HG03575 (cell line): ENCODE measurements around the gene CARHSP1.
"Not testable (repeated sequence)": the region's sequence is repeated elsewhere in the genome, so short reads cannot be mapped to it uniquely, and the experiment has no call there.

Experiments
- ATAC-seq: cut with Tn5 transposase; IDR thresholded peaks from one replicate; pipeline ENCODE4 v1.9.1; 2021; ENCODE audit not compliant: unreplicated experiment, insufficient number of reproducible peaks, low FRiP score; ENCODE audit errors: extremely low read depth

Gene CARHSP1

DNA sequence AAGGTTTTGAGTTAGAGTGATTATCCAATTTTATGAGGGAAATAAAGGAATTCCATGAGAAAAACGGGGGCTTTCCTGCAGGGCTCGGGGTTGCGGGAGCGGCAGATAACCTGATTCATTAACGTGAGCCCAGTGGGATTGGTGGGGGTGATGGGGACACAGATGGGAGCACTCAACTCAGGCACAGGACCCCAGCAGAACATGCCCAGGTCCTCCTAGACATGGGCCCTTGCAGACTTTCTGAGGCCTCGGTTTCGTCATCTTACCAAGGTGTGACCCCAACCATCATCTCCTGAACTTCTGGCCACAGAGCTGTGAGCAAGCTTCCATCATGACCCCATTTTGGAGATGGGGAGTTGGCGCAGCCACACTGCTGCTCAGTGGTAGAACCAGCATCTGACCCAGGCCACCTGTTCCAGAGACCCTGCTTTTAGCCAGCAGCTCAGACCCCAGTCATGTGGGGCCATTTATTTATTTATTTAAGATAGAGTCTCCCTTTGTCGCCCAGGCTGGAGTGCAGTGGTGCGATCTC is 22.3 kb downstream of the CARHSP1 start:
- no peak for ATAC-seq

DNA sequence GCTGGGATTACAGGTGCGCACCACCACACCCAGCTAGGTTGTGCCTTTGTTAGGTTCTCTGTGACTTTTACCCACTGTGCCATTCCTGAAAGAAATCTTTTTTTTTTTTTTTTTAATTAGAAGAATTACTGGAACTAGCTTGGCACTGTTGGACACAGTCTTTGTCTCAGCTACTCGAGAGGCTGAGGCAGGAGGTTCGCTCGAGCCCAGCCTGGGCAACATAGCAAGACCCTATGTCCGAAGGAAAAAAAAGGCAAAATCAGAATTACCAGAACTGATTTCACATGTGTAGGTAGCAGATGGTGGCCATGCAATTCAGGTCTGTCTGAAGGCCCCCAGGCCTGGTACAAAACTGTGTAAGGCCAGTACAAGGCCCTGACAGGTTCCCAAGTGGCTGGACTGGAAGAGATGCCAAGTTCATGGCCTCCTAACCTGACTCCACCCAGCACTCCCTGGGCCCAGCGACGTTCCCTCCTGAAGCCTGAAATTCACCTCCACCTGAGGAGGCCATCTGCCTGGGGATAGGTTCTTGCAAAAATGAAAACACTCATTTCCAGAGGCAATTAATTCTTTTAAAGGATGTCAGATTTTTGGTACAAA is 23.0 kb downstream of the CARHSP1 start:
- no peak for ATAC-seq

DNA sequence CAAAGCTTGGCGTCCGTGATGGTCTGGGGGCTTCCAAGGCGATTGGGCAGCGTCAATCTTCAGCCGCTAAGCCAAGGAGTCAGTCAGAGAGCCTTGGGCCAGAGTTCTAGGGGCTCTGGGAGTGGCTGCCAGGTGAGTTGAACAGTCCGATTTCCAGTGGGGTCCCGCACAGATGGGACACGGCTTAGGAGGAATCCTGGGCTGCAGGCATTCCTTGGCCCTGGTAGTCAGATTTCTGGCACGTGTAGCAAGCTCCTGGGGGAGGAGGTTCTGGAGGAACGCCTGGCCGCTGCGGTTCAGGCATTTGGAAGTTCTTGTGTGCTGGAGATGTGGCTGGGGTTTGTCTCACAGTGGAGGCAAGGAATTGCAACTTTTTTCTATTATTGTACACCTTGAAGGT is 25.5 kb downstream of the CARHSP1 start:
- not testable (repeated sequence) for ATAC-seq

DNA sequence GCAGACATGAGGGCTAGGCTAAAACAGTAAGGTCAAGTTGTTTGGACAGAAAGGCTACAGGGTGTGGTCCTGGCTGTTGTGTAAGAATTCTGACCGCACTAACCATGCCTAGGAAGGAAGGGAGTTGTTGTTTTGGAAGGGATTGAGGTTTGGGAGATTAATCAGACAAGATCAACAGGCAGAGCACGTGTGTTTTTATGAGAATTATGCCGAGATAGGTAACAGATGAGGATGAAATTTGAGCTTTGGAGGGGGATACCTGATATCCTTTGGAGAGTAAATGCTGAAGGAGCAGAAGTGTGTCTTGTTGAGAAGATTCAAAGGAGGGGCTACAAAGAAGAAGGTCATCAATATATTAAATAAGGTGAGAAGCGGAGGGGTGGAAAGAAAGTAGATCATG is 26.8 kb downstream of the CARHSP1 start:
- not testable (repeated sequence) for ATAC-seq

DNA sequence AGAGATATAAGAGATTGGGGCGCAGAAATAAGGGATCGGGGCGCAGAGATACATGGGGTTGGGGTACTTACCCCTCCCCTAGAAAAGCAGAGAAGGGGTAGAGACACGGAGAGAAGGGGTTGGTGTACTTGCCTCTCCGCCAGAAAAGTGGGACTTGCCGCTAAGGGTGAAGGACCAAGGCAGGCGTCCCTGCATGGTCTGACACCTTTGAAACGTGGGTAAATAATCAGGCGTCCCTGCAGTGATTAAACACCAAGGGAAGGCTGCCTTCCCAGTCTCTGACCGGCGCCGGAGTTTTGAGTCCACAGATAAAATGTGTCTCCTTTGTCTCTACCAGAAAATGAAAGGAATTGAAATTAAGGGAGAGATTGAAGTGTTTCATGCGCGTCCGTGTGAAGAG is 31.2 kb downstream of the CARHSP1 start:
- not testable (repeated sequence) for ATAC-seq

DNA sequence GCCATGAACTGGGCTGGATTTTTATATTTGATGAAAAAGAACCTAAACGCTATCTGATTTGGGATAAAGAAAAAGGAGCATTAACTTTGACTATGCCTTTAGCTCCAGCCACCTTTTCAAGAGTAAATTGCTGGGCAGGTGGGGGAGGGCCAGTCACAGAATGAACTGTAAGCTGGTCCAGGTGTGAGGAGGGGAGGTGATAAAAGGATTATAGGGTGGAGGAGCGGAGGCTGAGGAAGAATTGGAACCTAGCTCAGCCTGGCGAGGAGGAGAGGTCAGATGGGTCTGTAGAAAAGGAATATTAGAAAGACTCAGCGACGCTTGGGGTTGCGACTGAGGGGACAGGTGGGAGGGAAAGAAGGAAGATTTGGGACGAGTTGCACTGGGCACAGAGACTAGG is 32.0 kb downstream of the CARHSP1 start:
- ATAC-seq: not testable (repeated sequence)

DNA sequence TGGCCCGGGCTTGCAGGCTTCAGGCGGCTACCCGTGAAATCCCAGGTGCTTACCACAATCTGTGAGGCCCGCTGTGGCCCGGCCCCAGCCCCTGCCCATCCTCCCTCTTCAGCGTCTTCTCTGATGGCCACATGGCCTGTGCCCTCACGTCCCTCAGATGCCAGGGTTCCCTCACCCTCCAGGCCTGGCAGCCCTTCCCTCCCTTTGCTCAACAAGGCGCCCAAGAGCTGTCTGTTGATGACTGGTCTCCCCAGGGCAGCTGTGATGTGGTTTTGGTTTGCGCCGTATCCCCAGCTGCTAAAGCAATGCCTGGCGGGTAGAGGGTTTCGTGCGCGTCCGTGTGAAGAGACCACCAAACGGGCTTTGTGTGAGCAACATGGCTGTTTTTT is 36.1 kb downstream of the CARHSP1 start:
- no peak for ATAC-seq

DNA sequence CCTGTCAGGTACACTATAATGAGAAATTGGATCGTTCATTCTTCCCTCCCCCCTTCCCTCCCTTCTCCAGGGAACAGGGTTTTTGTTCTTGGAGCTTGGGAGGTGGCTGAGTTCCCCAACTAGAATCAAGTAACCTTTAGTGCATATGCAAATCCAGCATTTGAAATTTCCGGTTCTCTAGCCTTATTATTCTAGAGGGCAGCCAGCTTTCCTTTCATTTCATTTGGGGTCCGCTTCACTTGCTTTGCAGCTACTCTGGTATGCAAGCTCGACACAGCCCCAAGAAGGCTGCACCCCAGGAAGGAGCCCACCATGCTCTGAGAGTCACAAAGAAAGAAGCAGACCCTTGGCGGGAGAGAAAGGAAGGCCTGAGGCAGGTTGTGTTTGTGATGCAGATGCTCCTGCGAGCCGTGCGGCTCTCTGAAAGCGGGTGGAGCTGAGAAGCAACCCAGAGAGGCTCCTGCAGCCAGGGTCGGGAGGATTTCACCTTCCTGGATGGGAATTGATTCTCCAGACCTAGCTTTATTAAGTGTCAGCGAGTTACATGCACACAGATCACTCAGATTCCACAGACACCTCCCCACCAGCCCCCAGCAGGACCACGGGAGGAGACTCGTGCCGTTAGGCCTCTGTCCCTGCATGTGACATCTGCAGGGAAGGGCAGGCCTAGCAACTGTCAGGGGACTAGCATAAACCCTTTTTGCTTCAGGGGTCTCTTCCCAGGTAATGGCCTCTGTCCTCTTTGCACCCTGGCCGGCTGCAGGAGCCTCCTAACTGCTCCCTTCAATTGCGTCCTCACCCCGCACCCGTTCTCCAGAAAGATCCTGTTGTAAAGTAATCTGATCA is 36.7 kb downstream of the CARHSP1 start:
- ATAC-seq: no peak

DNA sequence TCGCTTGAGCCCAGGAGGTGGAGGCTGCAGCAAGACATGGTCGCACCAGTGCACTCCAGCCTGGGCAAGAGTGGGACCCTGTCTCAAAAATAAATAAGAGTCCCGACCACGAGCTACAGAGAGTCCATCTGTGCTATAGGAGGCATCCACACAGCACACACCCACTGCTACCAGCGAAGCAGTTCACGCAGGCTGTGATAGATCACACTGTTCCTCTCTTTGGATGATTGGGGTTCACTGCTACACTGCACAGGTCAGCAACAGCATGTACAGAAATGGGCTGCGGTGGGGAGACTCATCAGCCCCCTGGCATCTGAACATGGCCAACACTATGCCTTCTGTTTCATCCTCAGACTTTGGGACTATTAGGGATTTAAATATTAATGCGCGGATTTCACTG is 37.4 kb downstream of the CARHSP1 start:
- ATAC-seq: no peak

DNA sequence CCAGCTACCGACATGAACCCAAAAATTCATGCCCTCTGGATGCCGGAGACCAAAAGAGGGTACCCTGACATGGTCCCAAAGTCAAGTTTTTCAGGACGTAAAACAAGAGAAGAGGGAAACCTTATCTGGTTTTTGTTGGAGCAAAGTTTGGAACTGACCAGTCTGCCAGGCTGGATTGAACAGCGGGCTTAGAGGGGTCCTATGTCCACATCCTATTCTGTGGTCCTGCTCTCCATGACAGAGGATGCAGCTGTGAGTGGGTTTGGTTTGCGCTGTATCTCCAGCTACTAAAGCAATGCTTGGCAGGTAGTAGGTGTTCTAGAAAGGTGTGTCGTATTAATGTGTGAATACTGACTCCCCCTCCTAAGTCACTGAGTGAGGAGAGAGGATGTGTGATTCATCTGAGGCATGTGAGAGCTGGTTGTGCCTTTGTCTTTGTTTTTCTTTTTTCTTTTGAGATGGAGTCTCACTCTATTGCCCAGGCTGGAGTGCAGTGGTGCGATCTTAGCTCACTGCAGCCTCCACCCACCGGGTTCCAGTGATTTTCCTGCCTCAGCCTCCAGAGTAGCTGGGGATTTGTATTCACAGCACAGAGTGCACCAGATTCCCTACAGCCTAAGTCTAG is 40.2 kb downstream of the CARHSP1 start:
- no peak for ATAC-seq

DNA sequence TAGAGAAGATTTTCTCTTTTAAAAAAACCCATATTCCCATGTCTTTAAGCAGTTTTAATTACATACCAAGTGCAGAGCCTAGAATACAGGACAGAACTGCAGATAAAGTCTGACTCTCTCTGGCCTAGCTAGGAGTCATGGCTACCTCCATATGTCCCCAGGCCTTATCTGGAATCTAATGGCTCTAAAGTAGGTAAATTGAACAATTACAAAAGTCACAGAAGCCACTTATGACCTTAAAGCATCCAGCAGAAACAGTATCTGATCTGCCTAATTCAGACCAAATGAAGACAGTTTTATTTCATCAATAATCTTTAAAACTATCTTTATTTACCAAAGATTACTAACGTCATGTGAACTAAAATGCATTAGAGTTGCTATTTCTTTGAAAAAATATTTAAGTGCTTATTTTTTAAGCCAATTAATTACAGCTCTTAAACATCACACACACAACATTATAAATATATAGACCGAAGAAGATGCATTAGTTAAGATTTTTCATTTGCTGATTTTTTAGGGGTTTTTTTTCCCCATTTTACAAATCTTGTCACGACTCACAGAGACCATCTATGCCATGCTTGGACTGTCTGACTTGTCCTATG is 42.4 kb downstream of the CARHSP1 start:
- no peak for ATAC-seq

DNA sequence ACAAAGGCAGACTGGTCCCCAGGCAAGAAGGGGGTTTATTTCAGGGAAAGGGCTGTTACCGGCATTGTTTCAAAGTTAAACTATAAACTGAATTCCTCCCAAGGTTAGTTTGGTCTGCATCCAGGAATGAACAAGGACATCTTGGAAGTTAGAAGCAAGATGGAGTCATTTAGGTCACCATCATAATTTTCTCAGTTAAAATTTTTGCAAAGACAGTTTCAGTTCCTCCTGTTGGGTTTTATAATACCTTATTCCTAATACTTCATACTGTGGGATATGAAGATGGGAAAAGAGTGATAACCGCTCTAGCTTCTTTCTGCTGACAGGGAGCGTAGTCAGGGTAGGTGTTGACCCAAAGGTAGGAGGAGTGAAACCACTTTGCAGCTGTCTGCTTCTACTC is 46.4 kb downstream of the CARHSP1 start:
- ATAC-seq: no peak

DNA sequence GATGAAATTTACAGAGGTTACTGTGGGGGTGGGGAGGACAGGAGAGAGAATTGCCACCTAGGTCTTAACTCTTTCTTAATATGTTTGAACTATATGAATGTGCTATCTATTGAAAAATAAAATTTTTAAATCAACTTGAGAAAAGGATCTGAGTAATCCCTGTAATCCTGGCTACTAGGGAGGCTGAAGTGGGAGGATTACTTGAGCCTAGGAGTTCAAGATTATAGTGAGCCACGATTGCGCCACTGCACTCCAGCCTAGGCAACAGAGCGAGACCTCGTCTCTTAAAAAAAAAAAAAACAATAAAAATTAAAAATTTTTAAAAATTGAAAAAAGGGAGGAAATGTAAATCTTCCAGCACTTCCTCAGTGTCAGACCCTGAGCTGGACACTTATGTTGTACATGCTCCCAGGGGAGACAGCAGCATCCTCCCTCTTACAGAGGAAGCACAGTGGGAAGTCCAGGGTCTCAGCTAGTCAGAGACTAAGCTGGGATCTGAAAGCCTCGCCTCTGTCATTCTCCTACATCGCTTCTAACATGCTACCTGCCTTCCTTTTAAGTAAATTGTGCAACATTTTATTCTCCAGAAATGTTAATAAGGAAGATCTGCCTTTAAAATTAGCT is 49.3 kb downstream of the CARHSP1 start:
- no peak for ATAC-seq

DNA sequence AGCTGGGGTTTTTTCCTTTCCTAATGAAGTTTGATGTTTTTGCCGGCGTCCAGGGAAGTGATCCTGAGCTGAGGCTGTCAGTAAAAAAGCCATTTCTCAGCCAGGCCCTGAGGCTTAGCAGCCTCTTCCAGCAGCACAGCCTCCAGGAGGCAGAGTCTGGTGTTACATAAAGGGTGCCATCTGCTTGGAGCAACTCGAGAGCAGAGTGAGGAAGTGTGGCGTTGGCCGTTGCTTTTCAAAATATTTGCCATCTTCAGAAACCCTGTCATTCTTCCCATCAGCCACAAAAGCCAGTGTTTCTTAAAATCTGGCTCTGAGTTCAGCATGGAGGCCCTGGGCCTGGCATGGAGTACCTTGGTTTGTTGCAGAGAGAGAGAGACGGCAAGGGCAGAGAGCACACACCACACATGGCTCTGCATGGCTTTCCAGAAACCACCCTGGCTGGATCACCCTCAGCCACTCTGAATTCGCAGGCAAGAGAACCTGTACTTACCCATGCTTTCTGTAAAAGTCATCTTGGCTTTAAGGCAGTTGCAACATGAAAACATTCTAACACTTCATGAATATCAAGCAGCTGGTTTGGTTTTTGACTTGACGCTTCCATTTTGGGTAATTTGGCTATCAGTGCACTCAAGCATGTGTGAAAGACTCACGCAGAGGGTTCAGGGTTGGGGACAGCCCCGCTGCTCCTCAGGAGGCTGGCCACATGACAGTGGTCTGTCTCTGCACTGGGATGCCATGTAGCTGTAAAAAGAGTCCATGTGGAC is 50.1 kb downstream of the CARHSP1 start:
- no peak for ATAC-seq

DNA sequence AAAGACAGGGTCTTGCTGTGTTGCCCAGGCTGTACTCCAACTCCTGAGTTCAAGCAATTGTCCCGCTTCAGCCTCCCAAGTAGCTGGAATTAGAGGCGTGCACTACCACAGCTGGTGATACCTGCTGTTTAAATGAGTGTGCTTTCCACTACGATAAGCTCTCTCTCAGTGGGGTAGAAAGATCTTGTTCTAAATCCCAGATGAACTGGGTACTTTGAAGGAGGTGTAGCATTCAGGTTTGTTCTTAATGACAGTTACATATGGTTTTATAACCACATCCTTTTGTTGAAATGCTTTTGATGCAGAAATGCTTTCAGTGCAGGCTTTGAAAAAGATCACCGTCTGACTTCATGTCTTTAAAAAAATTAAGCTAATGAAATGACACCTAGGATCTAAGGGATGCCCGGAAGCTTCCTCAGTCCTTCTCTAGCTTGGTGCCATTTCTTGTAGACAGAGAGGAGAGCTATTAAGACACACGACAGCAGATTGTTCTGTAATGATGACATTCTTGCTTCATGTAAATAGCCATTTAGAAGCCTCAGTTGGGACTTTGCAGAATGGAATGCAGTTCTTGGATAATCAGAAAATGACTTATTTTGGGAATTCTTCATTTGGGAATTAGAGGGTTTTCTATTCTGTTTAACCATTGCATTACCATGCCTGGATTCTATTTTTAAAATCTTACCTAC is 51.7 kb downstream of the CARHSP1 start:
- no peak for ATAC-seq

DNA sequence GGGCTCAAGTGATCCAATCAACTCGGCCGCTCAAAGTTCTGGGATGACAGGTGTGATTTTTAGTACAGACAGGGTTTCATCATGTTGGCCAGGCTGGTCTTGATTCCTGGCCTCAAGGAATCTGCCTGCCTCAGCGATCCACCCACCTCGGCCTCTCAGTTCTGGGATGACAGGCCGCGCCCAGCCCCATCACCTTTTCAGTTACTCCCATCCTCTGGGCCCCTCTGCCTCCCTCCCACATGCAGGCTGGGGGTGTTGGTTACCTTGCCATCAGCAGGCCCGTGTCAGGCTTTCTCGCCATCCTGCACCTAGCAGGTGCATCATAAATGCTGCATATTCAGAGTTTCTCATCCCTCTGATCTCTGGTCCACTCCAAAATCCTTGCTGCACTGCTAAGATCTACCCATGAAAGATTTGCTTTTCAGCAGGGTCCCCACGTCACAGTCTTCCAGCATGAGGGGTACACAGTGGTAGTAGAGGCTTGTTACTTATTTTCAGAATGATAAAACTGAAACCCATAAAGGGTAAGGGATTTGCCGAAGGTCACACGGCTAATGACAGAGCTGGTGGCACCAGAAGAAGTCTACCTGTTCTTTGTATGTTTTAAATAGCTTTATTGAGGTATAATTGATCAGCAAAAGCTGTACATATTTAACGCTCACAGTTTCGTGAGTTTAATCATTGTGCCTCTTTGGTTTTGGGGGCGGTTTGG is 54.6 kb downstream of the CARHSP1 start:
- no peak for ATAC-seq

DNA sequence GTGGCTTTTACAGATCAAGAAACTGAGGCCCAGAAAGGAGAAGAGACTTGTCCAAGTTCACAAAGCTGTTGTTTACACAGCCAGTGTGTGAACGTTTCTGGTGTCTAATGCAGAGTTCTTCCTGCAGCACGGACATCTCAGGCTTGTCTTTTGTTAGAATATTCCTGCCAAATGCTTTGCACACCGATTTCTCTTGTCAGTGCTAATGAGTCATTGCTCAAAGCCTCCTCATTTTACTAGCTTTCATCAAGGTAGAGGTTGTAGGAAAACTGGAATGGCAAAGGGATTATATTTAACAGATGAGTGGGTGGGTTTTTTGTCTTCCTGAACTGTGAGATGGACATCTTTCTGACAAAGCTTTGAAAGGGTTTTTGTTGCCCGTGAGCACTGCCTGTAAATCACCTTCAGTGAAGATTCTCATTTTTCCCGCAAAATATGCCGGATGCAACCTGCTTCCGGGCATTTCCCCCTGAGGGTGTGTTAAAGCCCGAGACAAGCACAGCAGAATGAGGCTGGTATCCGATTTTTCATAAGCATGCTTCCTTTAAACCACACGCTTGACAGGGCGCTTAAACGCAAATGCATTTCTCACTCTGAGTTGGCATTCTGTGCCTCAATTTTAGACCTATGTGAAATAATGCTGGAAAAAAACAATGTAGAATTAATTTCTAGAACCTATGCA is 56.5 kb downstream of the CARHSP1 start:
- no peak for ATAC-seq
